T-helper 1 cell (primary cell): ENCODE results near the gene DENND1A.

Experiments used
- DNase-seq, 5 donors: peaks; one replicate each; pipeline ENCODE4 v3.0.0-alpha.2; 2012 to 2020

The DENND1A gene

GRCh38 chr9:123605286-123605685 lies 324.6 kb downstream of the DENND1A start:
- DNase-seq = no peak

- no peak for DNase-seq
These were observed 325.1 kb downstream of the DENND1A start for GRCh38 chr9:123604861-123605260.

DNA sequence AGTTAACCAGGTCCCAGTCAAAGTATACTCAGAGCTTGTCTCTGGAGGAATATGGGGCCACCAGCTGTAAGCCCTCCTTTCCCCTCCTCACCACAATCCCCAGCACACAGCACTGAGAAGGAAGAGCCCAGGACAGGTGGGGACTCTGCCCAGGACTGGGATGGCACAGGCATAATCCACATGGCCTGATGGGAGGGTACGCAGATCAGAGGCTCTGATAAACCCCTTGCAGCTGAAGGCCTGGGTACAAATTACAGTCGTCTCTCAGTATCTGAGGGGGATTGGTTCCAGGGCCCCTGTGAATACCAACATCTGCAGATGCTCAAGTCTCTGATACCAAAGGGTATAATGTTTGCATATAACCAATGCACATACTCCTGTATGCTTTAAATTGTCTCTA lies 328.1 kb downstream of the DENND1A start:
- DNase-seq = no peak

DNA sequence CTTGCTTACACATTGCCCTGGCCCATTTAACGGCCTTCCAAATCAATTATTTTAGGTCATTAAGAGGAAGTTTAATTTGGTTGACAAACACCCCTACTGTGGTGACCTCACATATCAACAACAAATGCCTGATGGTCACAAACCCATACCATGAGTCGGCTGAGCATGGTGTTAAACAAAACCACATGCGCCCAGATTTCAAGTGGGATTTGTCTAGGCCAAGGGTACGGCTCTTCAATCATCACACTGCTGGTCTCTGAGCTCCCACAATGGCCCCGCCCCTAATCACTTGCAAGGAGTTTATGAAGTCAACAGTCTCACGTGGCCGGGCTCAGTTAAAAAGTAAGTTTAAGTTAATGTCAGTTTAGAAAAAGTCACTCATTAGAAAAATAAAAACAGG lies 330.1 kb downstream of the DENND1A start:
- no peak for DNase-seq

- no peak for DNase-seq
These were observed 331.9 kb downstream of the DENND1A start for GRCh38 chr9:123597876-123598556.

DNA sequence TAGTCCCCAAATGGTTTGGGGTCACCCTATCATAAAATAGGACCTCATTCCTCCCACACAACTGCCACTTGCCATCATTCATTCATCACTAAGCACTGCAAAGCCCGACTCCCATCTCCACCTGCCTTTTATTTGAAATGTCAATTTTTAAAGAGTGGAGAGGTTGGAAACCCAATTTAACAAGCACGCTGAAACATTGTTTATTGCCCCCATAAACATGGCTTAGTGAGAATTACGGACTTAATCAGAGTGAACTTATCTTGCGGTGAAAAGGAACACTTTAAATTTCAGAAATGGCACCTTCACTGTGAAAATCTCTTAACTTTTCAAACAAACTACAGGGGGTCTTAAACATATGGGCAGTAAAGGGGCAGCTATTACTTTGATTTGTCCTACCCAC lies 332.9 kb downstream of the DENND1A start:
- DNase-seq = no peak

DNA sequence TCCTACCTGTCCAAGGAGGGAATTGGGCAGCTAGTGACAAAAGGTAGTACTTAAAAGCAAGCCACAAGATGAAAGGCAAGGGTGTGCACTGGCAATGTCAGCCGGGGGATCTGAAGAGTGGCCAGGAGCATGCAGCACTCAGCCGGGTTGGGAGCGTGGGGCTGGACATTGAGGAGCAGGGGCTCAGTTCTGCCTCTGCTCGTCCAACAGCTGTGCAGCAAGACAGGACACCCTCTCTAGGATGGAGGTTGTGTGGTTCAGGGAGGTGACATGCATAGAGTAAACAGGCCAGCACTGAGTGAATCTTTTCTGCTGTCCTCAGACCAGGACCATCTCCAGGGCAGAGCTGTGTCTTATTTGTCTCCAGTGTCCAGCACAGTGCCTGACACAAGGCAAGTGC lies 338.6 kb downstream of the DENND1A start:
- DNase-seq = no peak

DNA sequence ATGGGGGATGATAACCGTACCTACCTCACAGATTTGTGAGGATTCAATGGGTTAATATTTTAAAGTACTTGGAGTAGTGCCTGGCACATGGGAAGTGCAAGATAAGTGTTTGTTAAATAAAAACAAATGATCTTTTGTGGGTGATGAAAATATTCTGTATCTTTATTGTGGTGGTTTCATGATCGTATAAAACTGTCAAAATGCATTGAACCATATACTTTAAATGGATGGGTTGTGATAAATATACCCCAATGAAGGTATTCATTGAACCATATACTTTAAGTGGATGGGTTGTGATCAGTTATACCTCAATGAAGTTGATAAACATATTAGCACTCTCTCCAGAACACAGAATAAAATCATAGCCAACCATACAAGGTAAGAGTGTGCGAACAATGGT lies 339.4 kb downstream of the DENND1A start:
- no peak for DNase-seq

DNA sequence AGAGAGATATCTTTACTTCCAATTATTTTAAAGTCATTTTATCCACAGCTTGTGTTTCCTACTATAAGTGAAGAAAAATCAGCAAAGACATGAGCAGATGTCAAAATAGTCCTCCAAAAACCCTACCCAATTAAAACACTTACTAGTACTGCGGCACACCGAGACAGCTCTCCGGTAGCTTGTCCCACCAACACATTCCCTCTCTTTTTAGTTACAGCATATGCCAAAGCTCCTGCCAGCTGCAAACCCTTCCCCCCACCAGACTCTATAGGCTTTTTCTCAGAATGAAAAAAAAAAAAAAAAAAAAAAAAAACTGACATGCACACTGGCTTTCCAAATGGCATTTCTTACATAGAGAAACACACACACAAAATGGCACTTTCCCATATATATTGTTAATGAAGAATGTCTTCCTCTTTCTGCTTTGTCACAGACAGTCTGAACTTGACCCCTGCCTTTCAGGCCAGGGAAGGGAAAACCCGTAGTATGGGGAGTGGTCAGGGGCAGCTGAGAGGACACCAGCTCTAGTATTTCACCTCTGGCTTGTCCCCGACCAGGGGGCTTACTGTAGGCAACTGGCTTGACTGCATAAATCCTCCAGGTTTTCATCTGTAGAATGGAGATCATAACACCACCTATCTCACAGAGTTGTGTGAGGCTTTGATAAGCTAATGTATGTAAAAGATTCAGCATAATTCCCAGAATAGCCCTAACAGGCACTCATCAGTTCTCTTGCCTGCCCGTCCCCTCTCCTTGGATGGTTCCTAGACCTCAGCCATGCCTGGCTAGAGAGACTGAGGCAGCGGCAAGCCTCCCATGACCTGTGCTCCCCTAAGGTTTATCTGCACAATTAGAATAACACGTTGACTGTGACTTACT lies 340.3 kb downstream of the DENND1A start:
- no peak for DNase-seq

GRCh38 chr9:123586275-123586674 lies 343.7 kb downstream of the DENND1A start:
- DNase-seq = no peak

DNA sequence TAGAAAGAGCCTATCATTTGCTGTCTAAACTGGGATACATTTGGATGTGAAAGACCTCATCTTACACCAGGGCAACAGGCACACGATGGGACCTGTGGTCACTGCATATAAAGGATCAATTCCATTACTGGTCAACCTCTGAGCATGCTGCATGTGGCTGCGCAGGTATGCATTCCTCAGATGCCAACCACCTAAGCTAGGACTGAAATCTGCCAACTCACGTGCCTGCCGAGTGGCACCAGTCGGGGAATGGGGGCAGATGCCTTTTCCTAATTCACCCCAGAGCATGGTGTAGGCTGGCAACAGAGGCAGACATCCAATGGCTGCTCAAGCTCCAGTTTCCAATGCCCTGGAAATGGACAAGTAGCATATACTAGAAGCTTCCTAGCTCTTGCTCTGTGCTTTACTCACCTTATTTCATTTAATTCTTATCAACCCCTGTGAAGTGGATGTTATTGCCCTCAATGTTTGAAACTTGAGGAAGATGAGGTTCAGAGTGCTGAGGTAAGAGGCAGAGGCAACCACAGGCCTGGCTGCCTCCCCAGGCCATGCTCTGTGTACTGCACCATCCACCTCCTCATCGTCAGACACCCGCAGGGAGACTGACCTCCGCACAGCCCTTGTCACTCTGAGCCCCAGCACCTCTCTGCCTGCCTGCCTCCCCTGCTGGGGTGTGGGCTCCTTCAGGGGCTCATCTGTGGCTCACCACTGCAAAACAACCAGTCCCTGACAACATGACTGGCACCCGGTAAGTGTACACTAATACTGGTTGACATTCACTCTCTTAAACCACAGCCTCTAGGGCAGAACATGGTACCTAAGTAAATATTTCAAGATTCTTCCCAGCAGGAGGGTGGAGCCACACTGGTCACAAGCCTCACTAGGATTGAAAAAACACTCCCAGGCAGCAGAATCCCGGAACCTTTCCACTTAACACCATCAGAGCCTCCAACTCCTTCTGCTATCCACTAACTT lies 345.4 kb downstream of the DENND1A start:
- DNase-seq = no peak

DNA sequence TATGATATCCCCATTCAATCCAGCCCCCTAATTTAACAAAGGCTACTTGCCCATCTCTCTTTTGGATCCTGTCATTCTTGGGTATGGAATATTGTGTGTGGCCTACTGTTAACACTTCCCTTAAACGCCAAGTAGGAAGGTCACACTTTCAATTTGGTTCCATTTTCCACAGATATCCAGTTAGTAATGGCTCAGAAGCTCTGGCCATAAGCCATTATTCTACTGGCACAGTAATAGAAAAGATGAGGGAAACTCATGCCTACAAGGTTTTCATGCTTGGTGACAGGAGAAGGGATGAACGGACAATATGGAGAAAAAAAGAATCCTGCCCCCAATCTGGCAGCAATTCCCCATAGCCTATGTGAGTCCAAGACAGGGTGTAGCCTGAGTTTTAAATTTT lies 346.3 kb downstream of the DENND1A start:
- DNase-seq = no peak

DNA sequence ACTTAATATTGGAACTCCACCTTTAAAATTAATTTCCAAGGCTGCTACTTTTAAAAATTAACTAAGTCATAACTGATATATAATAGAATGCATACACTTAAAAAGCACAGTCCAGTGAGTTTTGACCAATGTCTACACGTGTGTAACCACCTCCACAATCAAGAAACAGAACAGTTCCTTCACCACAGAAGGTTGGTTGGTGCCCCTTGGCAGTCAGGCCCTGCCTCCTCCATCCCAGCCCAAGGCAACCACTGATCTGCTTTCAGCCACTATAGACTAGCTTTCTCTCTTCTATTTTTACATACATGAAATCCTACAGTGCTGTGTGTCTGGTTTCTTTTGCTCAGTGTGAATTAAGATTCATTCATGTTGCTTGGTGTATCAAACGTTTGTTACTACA lies 358.7 kb downstream of the DENND1A start:
- no peak for DNase-seq

- DNase-seq = no peak
These were observed 360.9 kb downstream of the DENND1A start for GRCh38 chr9:123568691-123569688.

GRCh38 chr9:123567013-123567412 lies 362.9 kb downstream of the DENND1A start:
- DNase-seq = no peak

- DNase-seq = no peak
These were observed 365.3 kb downstream of the DENND1A start for GRCh38 chr9:123564652-123565051.

GRCh38 chr9:123562844-123563346 lies 367.0 kb downstream of the DENND1A start:
- DNase-seq = peak in 1 of 5 donors; percentile 37

DNA sequence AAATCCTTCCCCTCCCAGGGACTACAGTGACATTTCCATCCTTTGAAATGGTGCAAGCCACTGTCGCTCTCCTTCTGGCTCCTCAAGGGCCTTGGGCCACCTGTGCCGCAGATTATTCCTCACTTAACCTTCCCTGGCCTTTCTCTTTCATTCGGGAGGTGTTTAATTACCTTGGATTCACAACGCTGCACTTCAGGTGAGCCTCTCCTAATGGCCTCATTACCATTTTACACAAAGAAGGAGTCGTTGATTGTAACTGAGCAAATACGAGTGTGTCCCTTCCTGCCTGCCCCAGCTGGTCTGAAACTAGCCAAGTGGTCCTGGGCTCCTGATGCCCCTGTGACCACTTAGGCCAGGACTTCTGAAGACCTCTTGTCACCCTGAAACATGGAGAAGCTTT lies 368.9 kb downstream of the DENND1A start:
- DNase-seq = no peak

DNA sequence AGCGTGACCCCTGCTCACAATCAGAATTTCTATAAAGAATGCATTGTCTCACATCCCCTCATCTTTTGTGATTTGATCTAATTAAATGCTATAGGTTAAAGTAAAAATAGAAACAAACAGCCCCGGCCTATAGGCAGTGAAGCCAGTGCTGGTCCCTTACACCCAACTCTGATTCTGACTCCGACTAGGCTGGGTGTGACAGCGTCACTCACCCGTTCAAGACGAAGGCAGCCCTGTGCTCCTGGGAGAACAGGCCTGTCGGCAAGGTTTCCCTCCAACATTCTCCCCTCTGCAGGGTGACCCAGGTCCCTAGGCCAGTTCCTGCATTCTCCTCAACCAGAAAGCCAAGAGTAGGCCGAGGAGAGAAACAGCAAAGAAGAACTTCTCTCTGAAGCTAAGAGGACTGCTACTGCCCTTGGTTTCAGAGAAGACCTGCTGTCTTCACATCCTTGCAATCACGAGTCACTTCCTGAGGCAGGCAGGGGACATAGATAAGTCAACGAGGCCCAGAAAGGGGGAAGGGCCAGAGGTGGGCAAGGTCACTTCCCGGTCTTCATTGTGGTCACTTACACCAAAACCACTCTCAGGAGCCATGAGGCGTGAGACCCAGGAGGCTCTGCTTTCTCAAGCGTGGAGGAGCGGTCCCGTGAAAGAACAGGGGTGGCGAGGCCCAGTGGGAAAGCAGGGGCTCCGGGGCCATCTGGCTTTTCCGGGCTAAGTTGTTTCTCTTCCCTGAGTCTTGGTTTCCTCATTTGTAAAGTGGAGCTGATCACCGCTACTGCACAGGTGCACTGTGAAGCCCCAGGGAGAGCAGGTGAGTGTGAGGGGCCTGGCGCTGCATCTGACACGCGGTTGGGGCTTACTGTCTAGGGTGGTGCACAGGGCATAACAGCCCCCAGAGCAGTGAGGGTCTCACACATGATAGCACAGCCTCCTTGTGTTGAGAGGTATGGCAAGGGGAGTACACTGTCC lies 373.2 kb downstream of the DENND1A start:
- no peak for DNase-seq

GRCh38 chr9:123555646-123556045 lies 374.3 kb downstream of the DENND1A start:
- DNase-seq = no peak
